K562 (cell line): ENCODE results near the gene WDR62. TPM values are rescaled to one million over a fixed set of nuclear protein-coding genes. Genes with fewer than 3 reads are reported as not detected.

Experiments used
- ATF7 ChIP-seq: fragments of 450-650 bp; IDR thresholded peaks from 2 replicates; pipeline ENCODE4 v1.7.1; 2014; ENCODE audit warnings: mild to moderate bottlenecking, moderate library complexity
- CBX8 ChIP-seq: fragments of 200-600 bp; sonication (generic); IDR thresholded peaks from 2 replicates; pipeline ENCODE4 v1.6.1; 2012; ENCODE audit warnings: borderline replicate concordance, mixed run types, low read depth, mild to moderate bottlenecking, moderate library complexity, mixed read lengths, low read length, control low read depth, inconsistent platforms; ENCODE audit not compliant: poor library complexity, severe bottlenecking; ENCODE audit errors: extremely low read depth
- CREBBP ChIP-seq: IDR thresholded peaks from one replicate; pipeline ENCODE4 v1.6.1; 2012; ENCODE audit warnings: low read depth, mild to moderate bottlenecking, control low read depth, inconsistent platforms, low read length
- CXXC5 ChIP-seq: fragments of 250-450 bp; sonication (Bioruptor Pico); IDR thresholded peaks from 2 replicates; pipeline ENCODE4 v1.8.0; 2022; ENCODE audit warnings: inconsistent platforms, mild to moderate bottlenecking, moderate library complexity
- FOXJ2 ChIP-seq: fragments of 200-800 bp; sonication (Bioruptor generic); IDR thresholded peaks from 2 replicates; pipeline ENCODE4 v1.6.1; 2016; ENCODE audit warnings: missing genetic modification characterization, missing compliant biosample characterization
- HDAC8 ChIP-seq: fragments of 450-650 bp; IDR thresholded peaks from 2 replicates; pipeline ENCODE4 v1.6.1; 2016; ENCODE audit warnings: mild to moderate bottlenecking, missing genetic modification characterization, moderate library complexity, missing compliant biosample characterization
- HNRNPLL ChIP-seq: fragments of 200-400 bp; formaldehyde crosslinking; IDR thresholded peaks from 2 replicates; pipeline ENCODE4 v1.6.1; 2017; ENCODE audit warnings: low read length, low read depth, mild to moderate bottlenecking; ENCODE audit not compliant: poor library complexity, severe bottlenecking
- HSF4 ChIP-seq: fragments of 250-450 bp; sonication (Bioruptor Pico); IDR thresholded peaks from 2 replicates; pipeline ENCODE4 v2.1.2; 2022; ENCODE audit warnings: mild to moderate bottlenecking, moderate library complexity, borderline replicate concordance
- NCOA4 ChIP-seq: fragments of 450-650 bp; IDR thresholded peaks from 2 replicates; pipeline ENCODE4 v1.6.1; 2018; ENCODE audit warnings: mild to moderate bottlenecking; ENCODE audit not compliant: partially characterized antibody
- NFE2 ChIP-seq: IDR thresholded peaks from 2 replicates; pipeline ENCODE4 v1.6.1; 2014; ENCODE audit warnings: antibody characterized with exemption, low read depth
- PTBP1 ChIP-seq: fragments of 200-400 bp; formaldehyde crosslinking; IDR thresholded peaks from 2 replicates; pipeline ENCODE4 v1.6.1; 2017; ENCODE audit warnings: low read depth, low read length
- PYGO2 ChIP-seq: fragments of 450-650 bp; IDR thresholded peaks from 2 replicates; pipeline ENCODE4 v1.6.1; 2016; ENCODE audit warnings: mild to moderate bottlenecking, missing genetic modification characterization, moderate library complexity, missing compliant biosample characterization
- RBM15 ChIP-seq: fragments of 200-400 bp; formaldehyde crosslinking; IDR thresholded peaks from 2 replicates; pipeline ENCODE4 v1.6.1; 2018; ENCODE audit warnings: mild to moderate bottlenecking, low read length, moderate library complexity; ENCODE audit not compliant: insufficient read depth
- SIN3A ChIP-seq, 2 experiments: fragments of 150-350 bp in 1 of 2; IDR thresholded peaks; 2 replicates each; pipeline ENCODE4 v1.6.1; 2011 to 2016; ENCODE audit warnings: borderline replicate concordance in 2 of 2, low read depth in 2 of 2, low read length in 2 of 2, mild to moderate bottlenecking in 2 of 2, moderate library complexity in 2 of 2; ENCODE audit not compliant: control insufficient read depth in 1 of 2
- SIN3B ChIP-seq: fragments of 450-650 bp; IDR thresholded peaks from 2 replicates; pipeline ENCODE4 v1.6.1; 2017; ENCODE audit warnings: low read depth, mild to moderate bottlenecking, moderate library complexity
- SRSF3 ChIP-seq: fragments of 200-400 bp; formaldehyde crosslinking; IDR thresholded peaks from 2 replicates; pipeline ENCODE4 v1.6.1; 2016; ENCODE audit warnings: mild to moderate bottlenecking, low read length, moderate library complexity; ENCODE audit not compliant: insufficient read depth
- ZFP30 ChIP-seq: fragments of 250-450 bp; sonication (Bioruptor Pico); IDR thresholded peaks from 2 replicates; pipeline ENCODE4 v1.8.0; 2022; ENCODE audit warnings: moderate library complexity, mild to moderate bottlenecking, inconsistent platforms, borderline replicate concordance
- ZNF354B ChIP-seq: fragments of 250-450 bp; sonication (Bioruptor Pico); IDR thresholded peaks from 2 replicates; pipeline ENCODE4 v1.4.0; 2020
- polyA plus RNA-seq, 8 experiments: library from polyadenylated mRNA; depleted of rRNA in 4 of 8; stranded (reverse) in 5 of 8; unstranded in 3 of 8; fragments of >200 nt; fragmentation: Nextera tagmentation in 2 of 8; fragmentation: Illumina TruSeq in 1 of 8; extraction: Ambion mirVana in 2 of 8; extraction: Trizol in 1 of 8; gene quantifications; 2 replicates each; pipeline versions ENCODE4 v1.2.1 to v1.2.3, GENCODE V29; 2011 to 2014; ENCODE audit warnings: inconsistent platforms in 1 of 8, missing spikeins in 1 of 8
- total RNA-seq, 7 experiments: library from RNA; depleted of rRNA in 6 of 7; stranded (reverse); fragments of >200 nt in 6 of 7; fragmentation: Illumina TruSeq in 2 of 7; extraction: Trizol in 2 of 7; gene quantifications; 2 replicates each; pipeline versions ENCODE4 v1.2.1 to v1.2.3, GENCODE V29; 2011 to 2021; ENCODE audit warnings: low replicate concordance in 1 of 7
- TF ChIP-seq, protein P1 (sequence below): fragments of 450-650 bp; IDR thresholded peaks from 2 replicates; pipeline ENCODE4 v1.6.1; 2016; ENCODE audit warnings: antibody characterized with exemption
- TF ChIP-seq, protein P2 (sequence below): IDR thresholded peaks from 2 replicates; pipeline ENCODE4 v1.6.1; 2016; ENCODE audit warnings: missing genetic modification characterization, missing compliant biosample characterization
- TF ChIP-seq, protein P3 (sequence below): sonication (generic); formaldehyde crosslinking; IDR thresholded peaks from 2 replicates; pipeline ENCODE4 v1.9.0; 2022; ENCODE audit warnings: mild to moderate bottlenecking, missing genetic modification reagents
- TF ChIP-seq, protein P4 (sequence below), 2 experiments: fragments of 450-650 bp; conservative IDR thresholded peaks; 2 replicates each; pipeline ENCODE4 v1.6.1; 2017; ENCODE audit warnings: mild to moderate bottlenecking in 2 of 2, moderate library complexity in 2 of 2

WDR62 gene
- total and polyA plus RNA-seq, 9 of the 15 experiments (the other 6 are each of a cell fraction or from before 2014, with no cell fraction given): 0.35 to 32.8 (median 14.4) TPM

DNA sequence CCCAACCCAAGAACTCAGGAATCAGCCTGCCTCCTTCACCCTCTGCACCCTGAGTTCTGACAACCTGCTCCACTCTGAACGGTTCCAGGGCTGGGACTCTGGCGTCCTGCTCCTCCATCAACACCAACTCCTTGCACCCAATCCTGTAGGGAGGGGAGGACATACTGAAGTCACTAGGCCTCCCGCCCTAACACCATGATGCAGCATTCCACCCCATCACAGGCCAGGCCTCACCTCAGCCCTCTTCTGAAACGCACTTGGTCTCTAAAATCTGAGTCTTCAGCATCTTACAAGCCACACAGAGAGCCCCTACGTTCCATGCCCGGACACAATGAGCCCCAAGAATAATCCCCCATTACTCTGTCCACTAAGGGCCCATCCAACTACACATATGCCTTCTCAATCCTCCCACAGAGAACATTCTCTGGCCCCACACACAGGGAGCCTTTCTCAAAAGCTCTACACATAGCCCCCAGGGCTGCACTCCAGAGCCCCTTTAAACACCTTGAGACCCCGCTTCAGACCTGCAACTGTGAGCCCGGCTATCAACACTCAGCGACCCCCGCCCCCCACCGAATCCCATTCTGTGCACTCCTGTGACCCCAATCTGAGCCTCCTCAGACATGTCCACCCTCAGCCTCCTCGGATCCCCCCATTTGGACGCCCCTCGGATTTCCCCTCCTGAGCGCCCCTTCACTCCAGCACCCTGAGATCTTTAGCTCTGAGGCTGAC, 41.3 kb upstream of the WDR62 start (continued):
- peak; percentile 6 for TF ChIP-seq HNRNPLL
- TF ChIP-seq NCOA4: no peak
- no peak for TF ChIP-seq SIN3B
- no peak for TF ChIP-seq HDAC8 (tag)
- TF ChIP-seq, protein P1, sequence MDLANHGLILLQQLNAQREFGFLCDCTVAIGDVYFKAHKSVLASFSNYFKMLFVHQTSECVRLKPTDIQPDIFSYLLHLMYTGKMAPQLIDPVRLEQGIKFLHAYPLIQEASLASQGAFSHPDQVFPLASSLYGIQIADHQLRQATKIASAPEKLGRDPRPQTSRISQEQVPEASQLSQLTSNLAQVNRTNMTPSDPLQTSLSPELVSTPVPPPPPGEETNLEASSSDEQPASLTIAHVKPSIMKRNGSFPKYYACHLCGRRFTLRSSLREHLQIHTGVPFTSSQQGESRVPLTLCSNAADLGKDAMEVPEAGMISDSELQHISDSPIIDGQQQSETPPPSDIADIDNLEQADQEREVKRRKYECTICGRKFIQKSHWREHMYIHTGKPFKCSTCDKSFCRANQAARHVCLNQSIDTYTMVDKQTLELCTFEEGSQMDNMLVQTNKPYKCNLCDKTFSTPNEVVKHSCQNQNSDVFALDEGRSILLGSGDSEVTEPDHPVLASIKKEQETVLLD: no peak
- no peak for TF ChIP-seq PYGO2 (tag)
- TF ChIP-seq CBX8: no peak
- TF ChIP-seq, protein P2, sequence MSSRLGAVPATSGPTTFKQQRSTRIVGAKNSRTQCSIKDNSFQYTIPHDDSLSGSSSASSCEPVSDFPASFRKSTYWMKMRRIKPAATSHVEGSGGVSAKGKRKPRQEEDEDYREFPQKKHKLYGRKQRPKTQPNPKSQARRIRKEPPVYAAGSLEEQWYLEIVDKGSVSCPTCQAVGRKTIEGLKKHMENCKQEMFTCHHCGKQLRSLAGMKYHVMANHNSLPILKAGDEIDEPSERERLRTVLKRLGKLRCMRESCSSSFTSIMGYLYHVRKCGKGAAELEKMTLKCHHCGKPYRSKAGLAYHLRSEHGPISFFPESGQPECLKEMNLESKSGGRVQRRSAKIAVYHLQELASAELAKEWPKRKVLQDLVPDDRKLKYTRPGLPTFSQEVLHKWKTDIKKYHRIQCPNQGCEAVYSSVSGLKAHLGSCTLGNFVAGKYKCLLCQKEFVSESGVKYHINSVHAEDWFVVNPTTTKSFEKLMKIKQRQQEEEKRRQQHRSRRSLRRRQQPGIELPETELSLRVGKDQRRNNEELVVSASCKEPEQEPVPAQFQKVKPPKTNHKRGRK (tag): no peak
- no peak for TF ChIP-seq RBM15
- TF ChIP-seq SRSF3: no peak
- no peak for TF ChIP-seq CXXC5 (CRISPR knock-in tag)
- TF ChIP-seq, protein P3, sequence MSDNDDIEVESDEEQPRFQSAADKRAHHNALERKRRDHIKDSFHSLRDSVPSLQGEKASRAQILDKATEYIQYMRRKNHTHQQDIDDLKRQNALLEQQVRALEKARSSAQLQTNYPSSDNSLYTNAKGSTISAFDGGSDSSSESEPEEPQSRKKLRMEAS (CRISPR knock-in tag): no peak
- no peak for TF ChIP-seq ZNF354B (CRISPR knock-in tag)
- no peak for TF ChIP-seq ATF7
- TF ChIP-seq, protein P4, sequence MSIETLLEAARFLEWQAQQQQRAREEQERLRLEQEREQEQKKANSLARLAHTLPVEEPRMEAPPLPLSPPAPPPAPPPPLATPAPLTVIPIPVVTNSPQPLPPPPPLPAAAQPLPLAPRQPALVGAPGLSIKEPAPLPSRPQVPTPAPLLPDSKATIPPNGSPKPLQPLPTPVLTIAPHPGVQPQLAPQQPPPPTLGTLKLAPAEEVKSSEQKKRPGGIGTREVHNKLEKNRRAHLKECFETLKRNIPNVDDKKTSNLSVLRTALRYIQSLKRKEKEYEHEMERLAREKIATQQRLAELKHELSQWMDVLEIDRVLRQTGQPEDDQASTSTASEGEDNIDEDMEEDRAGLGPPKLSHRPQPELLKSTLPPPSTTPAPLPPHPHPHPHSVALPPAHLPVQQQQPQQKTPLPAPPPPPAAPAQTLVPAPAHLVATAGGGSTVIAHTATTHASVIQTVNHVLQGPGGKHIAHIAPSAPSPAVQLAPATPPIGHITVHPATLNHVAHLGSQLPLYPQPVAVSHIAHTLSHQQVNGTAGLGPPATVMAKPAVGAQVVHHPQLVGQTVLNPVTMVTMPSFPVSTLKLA (conservative IDR thresholded peaks at IDR 0.05): no peak
- no peak for TF ChIP-seq HSF4 (CRISPR knock-in tag)
- no peak for TF ChIP-seq FOXJ2 (tag)
- TF ChIP-seq SIN3A (IDR thresholded peaks at IDR 0.05; ENCODE audit: borderline replicate concordance in 2 of 2, control insufficient read depth in 1 of 2, low read depth in 2 of 2, low read length in 2 of 2): peak in 1 of 2 experiments; percentile 13; a peak in 1 of 4 replicates
- peak; percentile 86 for TF ChIP-seq NFE2
- TF ChIP-seq ZFP30 (CRISPR knock-in tag): no peak
- no peak for TF ChIP-seq CREBBP
- no peak for TF ChIP-seq PTBP1
